Activated CD4-positive, alpha-beta memory T cell treated with anti-CD3 and anti-CD28 coated beads for 36 hours (primary cell): ENCODE measurements around the gene CNKSR3. TPM values are rescaled to one million over a fixed set of nuclear protein-coding genes. Genes with fewer than 3 reads are reported as not detected.

Source experiments
- CTCF ChIA-PET: fragments of 350-600 bp; sonication (Branson Sonifier 250); formaldehyde crosslinking; loops from one replicate; lab custom pipeline; 2021; ENCODE audit warnings: antibody characterized with exemption, inconsistent platforms; lab: Charles Lee
- POLR2A ChIA-PET: fragments of 350-600 bp; sonication (Branson Sonifier 250); formaldehyde crosslinking; loops from one replicate; lab custom pipeline; 2021; ENCODE audit warnings: antibody characterized with exemption; lab: Charles Lee
- DNase-seq: peaks from one replicate; pipeline ENCODE4 v3.0.0-alpha.2; 2020
- H3K27ac Mint-ChIP-seq: one replicate; pipeline ENCODE4 v1.8.0; 2021; ENCODE audit warnings: mixed read lengths
- H3K27me3 Mint-ChIP-seq: one replicate; pipeline ENCODE4 v1.8.0; 2021; ENCODE audit warnings: mixed read lengths
- H3K36me3 Mint-ChIP-seq: one replicate; pipeline ENCODE4 v1.8.0; 2021; ENCODE audit warnings: mixed read lengths
- H3K4me1 Mint-ChIP-seq: one replicate; pipeline ENCODE4 v1.8.0; 2021; ENCODE audit warnings: low read depth, mixed read lengths
- H3K4me3 Mint-ChIP-seq: one replicate; pipeline ENCODE4 v1.8.0; 2021; ENCODE audit warnings: mild to moderate bottlenecking, mixed read lengths
- H3K9me3 Mint-ChIP-seq: one replicate; pipeline ENCODE4 v1.8.0; 2021; ENCODE audit warnings: mixed read lengths
- intact Hi-C: fragments of 100-400 bp; cut with micrococcal nuclease; formaldehyde crosslinking; loops from one replicate; pipeline ENCODE4 v1.15.1; 2023
- total RNA-seq, 2 experiments: library from RNA; stranded (reverse); gene quantifications; one replicate each; pipeline ENCODE4 v1.2.3, GENCODE V29; 2021

Gene CNKSR3
- total RNA-seq, 2 experiments from 2014 or later, result 0.12 TPM

DNA sequence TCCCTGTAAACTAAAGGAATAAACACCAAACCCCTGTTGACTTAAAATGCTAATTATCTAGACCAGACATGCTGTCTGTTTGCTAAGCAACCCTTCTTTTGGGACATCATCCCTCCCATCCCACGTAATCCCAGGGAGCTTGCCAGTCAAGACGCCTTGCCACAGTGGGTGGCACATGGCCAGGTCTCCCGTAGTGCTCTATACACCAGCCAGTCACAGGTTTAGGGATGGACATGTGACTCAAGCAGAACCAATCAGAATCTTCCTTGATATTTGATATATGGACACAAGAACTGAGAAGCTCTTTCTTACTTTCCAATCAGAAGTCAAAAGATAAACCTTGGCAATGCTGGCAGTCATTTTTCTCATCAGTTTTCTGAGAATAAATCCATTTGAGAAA is 60.0 kb downstream of the CNKSR3 start:
- H3K9me3 Mint-ChIP-seq, result no peaks in the 10 kb centered on the region
- H3K27me3 Mint-ChIP-seq, result no peaks in the 10 kb centered on the region
- ChIA-PET POLR2A (interaction anchor here (0.6 kb wide), 1 partner anchor 168 kb away, joined by 6 read pairs; no protein-coding TSS in a partner anchor), CTCF (no interaction called here)
- H3K4me1 Mint-ChIP-seq, result no peaks in the 10 kb centered on the region
- DNase-seq, result no peak
- H3K4me3 Mint-ChIP-seq, result no peak overlapping the region
- no peaks in the 10 kb centered on the region for H3K36me3 Mint-ChIP-seq
- no peak overlapping the region for H3K27ac Mint-ChIP-seq
- intact Hi-C loops, result no loop called here

GRCh38 chr6:154448448-154449096 is 61.9 kb downstream of the CNKSR3 start:
- POLR2A ChIA-PET, result no interaction called here
- Mint-ChIP-seq H3K4me3 (no peak overlapping the region), H3K4me1 (no peaks in the 10 kb centered on the region), H3K27me3 (no peaks in the 10 kb centered on the region), H3K36me3 (no peaks in the 10 kb centered on the region), H3K27ac (no peak overlapping the region), H3K9me3 (no peaks in the 10 kb centered on the region)
- no peak for DNase-seq
- CTCF ChIA-PET, result no interaction called here
- intact Hi-C loops, result no loop called here

DNA sequence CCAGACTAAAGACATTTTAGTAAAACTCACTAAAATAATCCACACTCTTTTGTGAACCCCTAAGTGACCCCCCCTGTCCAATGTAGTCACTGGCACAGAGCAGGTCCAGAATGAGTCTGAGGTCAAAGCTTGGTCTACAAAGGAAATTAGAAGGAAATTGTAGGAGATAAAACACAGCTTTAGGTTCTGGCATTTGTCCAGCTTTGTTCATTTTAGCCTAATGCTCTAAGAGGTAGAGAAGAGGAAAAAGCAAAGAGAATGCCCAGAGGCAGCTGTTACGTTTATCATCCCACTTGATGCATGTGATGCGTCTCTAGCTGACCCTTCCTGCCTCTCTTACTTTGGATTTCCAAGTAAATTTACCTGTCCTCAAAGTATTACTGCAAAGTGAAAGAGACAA is 62.5 kb downstream of the CNKSR3 start:
- Mint-ChIP-seq H3K4me3 (no peak overlapping the region), H3K36me3 (no peaks in the 10 kb centered on the region), H3K27me3 (no peaks in the 10 kb centered on the region), H3K9me3 (no peaks in the 10 kb centered on the region), H3K4me1 (no peaks in the 10 kb centered on the region), H3K27ac (no peak overlapping the region)
- CTCF ChIA-PET, result no interaction called here
- intact Hi-C loops, result no loop called here
- no peak for DNase-seq
- POLR2A ChIA-PET, result no interaction called here

- Mint-ChIP-seq H3K27ac (no peak overlapping the region), H3K9me3 (no peaks in the 10 kb centered on the region), H3K4me1 (no peaks in the 10 kb centered on the region), H3K4me3 (no peak overlapping the region), H3K36me3 (no peaks in the 10 kb centered on the region), H3K27me3 (peaks cover under 1% of the 10 kb centered on the region)
- ChIA-PET CTCF (interaction anchor here (0.6 kb wide), 1 partner anchor 79 kb away, joined by 3 read pairs; no protein-coding TSS in a partner anchor), POLR2A (no interaction called here)
- DNase-seq, result no peak
- intact Hi-C loops, result no loop called here
Observed at GRCh38 chr6:154446984-154447383, 63.5 kb downstream of the CNKSR3 start.

DNA sequence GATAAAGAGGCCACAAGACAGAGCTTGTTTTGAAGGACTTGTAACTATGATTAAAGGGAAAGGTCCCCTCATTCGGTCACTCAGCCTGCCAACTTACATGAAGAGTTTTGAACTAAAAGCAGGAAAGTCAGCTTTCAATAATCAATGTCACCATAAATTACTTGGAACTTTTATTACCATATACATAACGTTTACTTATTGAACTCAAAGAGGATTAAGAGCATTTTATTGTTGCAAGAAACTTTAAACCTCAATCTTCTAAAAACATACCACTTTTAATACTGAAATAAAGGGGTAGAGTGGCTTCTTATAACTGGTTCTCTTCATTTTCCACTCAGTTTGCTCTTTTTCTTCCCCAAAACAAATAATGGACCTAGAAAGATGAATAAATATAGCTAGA is 65.1 kb downstream of the CNKSR3 start:
- Mint-ChIP-seq H3K36me3 (no peaks in the 10 kb centered on the region), H3K4me1 (no peaks in the 10 kb centered on the region), H3K4me3 (no peak overlapping the region), H3K9me3 (no peaks in the 10 kb centered on the region), H3K27me3 (peaks cover 3% of the 10 kb centered on the region), H3K27ac (no peak overlapping the region)
- DNase-seq, result no peak
- ChIA-PET CTCF (no interaction called here), POLR2A (no interaction called here)
- intact Hi-C loops, result no loop called here

GRCh38 chr6:154441995-154442310 is 68.5 kb downstream of the CNKSR3 start:
- H3K9me3 Mint-ChIP-seq, result no peaks in the 10 kb centered on the region
- ChIA-PET POLR2A (no interaction called here), CTCF (no interaction called here)
- H3K4me1 Mint-ChIP-seq, result no peaks in the 10 kb centered on the region
- H3K27me3 Mint-ChIP-seq, result peaks cover 4% of the 10 kb centered on the region
- DNase-seq, result no peak
- intact Hi-C loops, result no loop called here
- H3K36me3 Mint-ChIP-seq, result no peaks in the 10 kb centered on the region
- no peak overlapping the region for H3K27ac Mint-ChIP-seq
- H3K4me3 Mint-ChIP-seq, result no peak overlapping the region

- Mint-ChIP-seq H3K4me3 (no peak overlapping the region), H3K27me3 (peaks cover 4% of the 10 kb centered on the region), H3K36me3 (no peaks in the 10 kb centered on the region), H3K27ac (no peak overlapping the region), H3K4me1 (no peaks in the 10 kb centered on the region), H3K9me3 (no peaks in the 10 kb centered on the region)
- CTCF ChIA-PET, result no interaction called here
- no peak for DNase-seq
- POLR2A ChIA-PET, result no interaction called here
- intact Hi-C loops, result no loop called here
Observed at GRCh38 chr6:154440422-154441043, 70.0 kb downstream of the CNKSR3 start.

DNA sequence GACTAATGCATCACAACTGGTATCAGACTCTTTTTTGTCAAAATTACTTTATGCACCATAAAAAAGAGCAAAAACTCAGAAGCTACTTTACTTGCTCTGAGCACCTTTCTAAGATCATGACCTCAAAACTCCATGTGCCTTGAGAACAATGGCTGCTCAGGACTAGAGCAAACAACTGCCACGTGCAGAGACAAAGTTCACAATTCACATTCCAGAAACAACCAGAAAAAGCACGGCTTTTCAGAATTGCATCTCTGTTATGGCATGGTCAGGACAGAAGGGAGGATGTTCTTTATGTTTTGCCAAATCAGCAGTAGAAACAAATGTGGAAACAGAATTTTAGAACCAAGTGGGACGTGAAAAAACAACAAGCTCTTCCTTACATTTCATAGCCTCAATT is 70.5 kb downstream of the CNKSR3 start:
- no peak for DNase-seq
- intact Hi-C loops, result no loop called here
- no peaks in the 10 kb centered on the region for H3K36me3 Mint-ChIP-seq
- POLR2A ChIA-PET, result no interaction called here
- no peak overlapping the region for H3K27ac Mint-ChIP-seq
- CTCF ChIA-PET, result no interaction called here
- H3K27me3 Mint-ChIP-seq, result peaks cover 4% of the 10 kb centered on the region
- H3K4me1 Mint-ChIP-seq, result no peaks in the 10 kb centered on the region
- no peaks in the 10 kb centered on the region for H3K9me3 Mint-ChIP-seq
- H3K4me3 Mint-ChIP-seq, result no peak overlapping the region

DNA sequence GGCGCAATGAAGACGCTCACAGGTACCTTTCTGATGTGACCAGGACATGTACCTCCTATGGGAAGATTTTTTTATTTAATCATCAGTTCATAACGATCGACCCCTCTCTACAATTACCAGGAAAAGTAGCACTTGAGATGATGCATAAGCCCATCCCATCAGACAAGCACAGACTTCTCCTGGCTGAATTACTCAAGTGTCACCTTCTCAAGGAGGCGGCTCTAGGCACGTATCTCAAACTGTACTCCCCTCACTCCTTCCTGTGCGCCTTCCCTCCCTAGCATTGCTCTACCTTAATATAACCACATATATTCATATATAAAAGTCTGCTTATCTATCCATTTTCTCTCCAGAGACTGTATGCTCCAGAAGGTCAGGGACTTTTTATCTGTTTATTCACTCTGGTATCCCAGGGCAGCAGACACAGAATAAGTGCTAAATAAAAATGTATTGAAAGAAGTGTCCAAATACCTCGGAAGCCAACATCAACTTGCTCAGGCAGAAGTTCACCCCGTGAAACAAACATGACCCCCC is 71.5 kb downstream of the CNKSR3 start:
- intact Hi-C loops, result no loop called here
- Mint-ChIP-seq H3K4me3 (no peak overlapping the region), H3K27me3 (peaks cover 4% of the 10 kb centered on the region), H3K9me3 (no peaks in the 10 kb centered on the region), H3K36me3 (no peaks in the 10 kb centered on the region), H3K4me1 (no peaks in the 10 kb centered on the region), H3K27ac (no peak overlapping the region)
- CTCF ChIA-PET, result no interaction called here
- POLR2A ChIA-PET, result no interaction called here
- DNase-seq, result no peak

DNA sequence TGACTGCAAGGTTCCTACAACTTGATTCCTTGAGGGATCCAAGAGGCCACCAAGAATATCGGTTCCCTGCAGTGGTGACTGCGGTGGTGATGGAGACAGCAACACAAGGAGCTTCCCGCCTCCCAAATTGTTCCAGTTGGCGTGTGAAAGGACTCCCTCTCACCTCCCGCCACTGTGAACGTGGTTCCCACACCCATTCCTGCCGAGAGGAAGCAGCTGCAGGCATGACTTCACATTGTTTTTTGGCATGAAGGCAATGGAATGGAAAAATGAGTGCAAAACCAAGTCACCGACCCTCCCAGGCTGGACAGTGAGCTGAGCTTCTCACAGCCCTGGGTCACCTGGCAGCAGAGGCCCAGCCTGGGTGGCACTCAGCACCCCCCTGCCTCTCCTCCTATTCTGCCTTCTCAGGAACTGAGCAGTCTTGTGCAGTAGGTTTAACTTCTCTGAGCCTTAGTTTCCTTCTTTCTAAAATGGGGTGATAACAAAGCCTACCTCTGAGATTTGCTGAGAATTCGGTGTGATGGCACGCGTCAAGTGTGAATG is 75.0 kb downstream of the CNKSR3 start:
- Mint-ChIP-seq H3K27me3 (peaks cover 1% of the 10 kb centered on the region), H3K27ac (no peak overlapping the region), H3K36me3 (no peaks in the 10 kb centered on the region), H3K9me3 (peaks cover 2% of the 10 kb centered on the region), H3K4me3 (no peak overlapping the region), H3K4me1 (no peaks in the 10 kb centered on the region)
- ChIA-PET POLR2A (no interaction called here), CTCF (no interaction called here)
- no peak for DNase-seq
- intact Hi-C loops, result no loop called here

DNA sequence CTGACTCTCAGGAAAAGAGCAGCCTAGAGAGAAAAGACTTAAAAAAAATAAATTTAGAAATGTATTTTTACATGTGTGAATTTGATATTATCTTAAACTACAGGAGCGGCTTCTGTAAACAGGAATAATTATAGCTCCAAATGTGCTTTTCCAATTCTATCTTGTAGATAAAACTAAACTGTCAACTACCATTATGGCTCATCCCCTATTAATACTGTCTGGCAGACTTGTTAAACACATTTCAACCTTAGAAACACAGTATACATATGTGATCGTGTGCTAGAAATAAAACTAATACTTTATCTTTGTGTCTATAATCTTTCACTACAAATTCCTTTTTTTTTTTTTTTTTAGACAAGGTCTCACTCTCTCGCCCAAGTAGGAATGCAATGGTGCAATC is 75.8 kb downstream of the CNKSR3 start:
- Mint-ChIP-seq H3K36me3 (no peaks in the 10 kb centered on the region), H3K4me3 (no peak overlapping the region), H3K27me3 (peaks cover 1% of the 10 kb centered on the region), H3K27ac (no peak overlapping the region), H3K9me3 (peaks cover 2% of the 10 kb centered on the region), H3K4me1 (no peaks in the 10 kb centered on the region)
- intact Hi-C loops, result no loop called here
- ChIA-PET CTCF (no interaction called here), POLR2A (no interaction called here)
- DNase-seq, result no peak

DNA sequence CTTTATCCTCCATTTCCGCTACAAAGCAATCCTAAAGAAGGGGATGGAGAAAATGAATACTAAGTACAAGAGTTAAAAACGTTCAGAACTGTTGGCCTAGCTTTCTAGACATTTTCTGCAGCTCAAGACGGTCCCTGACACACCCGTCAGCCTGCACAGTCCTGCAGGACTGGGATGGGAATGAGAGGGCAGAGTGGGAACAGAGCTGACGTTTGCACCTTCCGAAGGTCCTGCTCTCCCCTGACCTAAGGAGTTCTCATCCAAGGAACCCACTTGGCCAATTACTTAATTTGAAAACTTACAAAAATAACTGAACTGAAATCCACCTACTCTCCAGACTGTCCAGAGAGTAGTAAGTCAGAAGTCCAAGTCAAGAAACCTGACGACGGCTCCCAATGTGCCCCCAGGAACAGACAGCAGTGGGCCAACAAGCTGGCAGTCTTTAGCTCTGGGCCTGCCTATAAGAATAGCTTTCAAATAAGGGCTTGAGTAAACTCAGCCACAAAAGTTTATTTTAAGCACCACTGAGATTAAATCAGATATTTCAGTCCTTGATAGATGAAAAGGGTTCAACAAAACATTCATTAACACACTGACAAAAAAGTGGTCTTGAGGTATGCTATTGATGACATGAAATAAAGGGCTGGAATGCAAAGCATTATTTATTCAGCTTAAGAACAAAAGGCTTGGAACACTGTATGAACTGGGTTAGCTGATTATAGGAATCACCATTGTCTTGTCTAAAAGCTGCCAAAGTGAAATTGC is 76.8 kb downstream of the CNKSR3 start:
- Mint-ChIP-seq H3K4me1 (no peaks in the 10 kb centered on the region), H3K36me3 (no peaks in the 10 kb centered on the region), H3K27ac (no peak overlapping the region), H3K4me3 (no peak overlapping the region), H3K9me3 (peaks cover 2% of the 10 kb centered on the region), H3K27me3 (no peaks in the 10 kb centered on the region)
- ChIA-PET CTCF (no interaction called here), POLR2A (no interaction called here)
- intact Hi-C loops, result no loop called here
- DNase-seq, result no peak
